HepG2 (cell line): ENCODE measurements around the gene ZNF3. TPM values are rescaled to one million over a fixed set of nuclear protein-coding genes. Genes with fewer than 3 reads are reported as not detected.

Experiments used
- ATAC-seq: fragments of 200-7000 bp; cut with Tn5 transposase; 3 replicates; pipeline ENCODE4 v1.9.1; 2020; ENCODE audit warnings: mild to moderate bottlenecking, moderate library complexity
- BruUV-seq: library from RNA; stranded (reverse); fragments of 400-500 nt; replicated peaks from 2 replicates; lab custom pipeline; 2021; lab: Mats Ljungman, UMichigan
- CTCF ChIA-PET: fragments of 300-600 bp; formaldehyde crosslinking; extraction: SDS; loops from one replicate; lab custom pipeline; 2021; ENCODE audit warnings: low total read pairs, inconsistent platforms, low intra/inter-chr PET ratio; lab: Yijun Ruan, JAX
- POLR2A ChIA-PET: fragments of 350-600 bp; sonication (Branson Sonifier 250); formaldehyde crosslinking; loops from one replicate; lab custom pipeline; 2020; ENCODE audit warnings: antibody characterized with exemption, inconsistent platforms; lab: Yijun Ruan, JAX
- DNase-seq: peaks from one replicate; pipeline ENCODE4 v3.0.0-alpha.2; 2015; ENCODE audit warnings: low spot score
- FAIRE-seq: peaks from 3 replicates; lab custom pipeline; 2011; peaks lifted over from hg19 to GRCh38; lab: Jason Lieb, UNC
- H2AFZ ChIP-seq: one replicate; pipeline ENCODE4 v1.6.1; 2011; ENCODE audit warnings: low read length, inconsistent platforms
- H3K27ac ChIP-seq: fragments of 300-600 bp; 3 replicates; pipeline ENCODE4 v1.8.0; 2011; ENCODE audit warnings: mixed run types, mild to moderate bottlenecking, mixed read lengths, low read length, inconsistent platforms; ENCODE audit not compliant: insufficient read depth; ENCODE audit errors: extremely low read length
- H3K27me3 ChIP-seq, 2 experiments: fragments of 200-600 bp in 1 of 2; 2 replicates in 1 of 2; 3 replicates in 1 of 2; pipeline versions ENCODE4 v1.6.0 to v1.8.0; 2011; ENCODE audit warnings: low read length in 2 of 2, mild to moderate bottlenecking in 2 of 2, moderate library complexity in 2 of 2, inconsistent platforms in 1 of 2; ENCODE audit not compliant: insufficient read depth in 2 of 2, control insufficient read depth in 1 of 2
- H3K36me3 ChIP-seq, 2 experiments: fragments of 200-600 bp in 1 of 2; replicated peaks in 1 of 2; 2 replicates in 1 of 2; 3 replicates in 1 of 2; pipeline versions ENCODE4 v1.5.1 to v1.8.0; 2011; ENCODE audit warnings: low read length in 2 of 2, inconsistent platforms in 1 of 2; ENCODE audit not compliant: insufficient read depth in 2 of 2, control insufficient read depth in 1 of 2
- H3K4me1 ChIP-seq: 2 replicates; pipeline ENCODE4 v1.5.1; 2012; ENCODE audit warnings: low read length, inconsistent platforms; ENCODE audit not compliant: insufficient read depth
- H3K4me2 ChIP-seq: 2 replicates; pipeline ENCODE4 v1.6.0; 2011; ENCODE audit warnings: low read depth, low read length, inconsistent platforms
- H3K4me3 ChIP-seq, 3 experiments: fragments of 200-600 bp in 1 of 3; sonication (generic), shearing (Covaris generic) in 1 of 3; replicated peaks in 1 of 3; 2 replicates each; pipeline ENCODE4 v1.5.1; 2011 to 2016; ENCODE audit warnings: low read length in 3 of 3, inconsistent platforms in 2 of 3, low read depth in 2 of 3, mild to moderate bottlenecking in 2 of 3, control low read depth in 1 of 3, mixed read lengths in 1 of 3; ENCODE audit not compliant: insufficient read depth in 1 of 3
- H3K79me2 ChIP-seq: one replicate; pipeline ENCODE4 v1.6.1; 2011; ENCODE audit warnings: low read length, inconsistent platforms; ENCODE audit not compliant: insufficient read depth
- H3K9ac ChIP-seq: 2 replicates; pipeline ENCODE4 v1.6.0; 2011; ENCODE audit warnings: mild to moderate bottlenecking, low read depth, low read length, inconsistent platforms; ENCODE audit not compliant: insufficient read depth
- H3K9me3 ChIP-seq: 2 replicates; pipeline ENCODE4 v1.5.1; 2012; ENCODE audit warnings: mild to moderate bottlenecking, low read length
- H4K20me1 ChIP-seq: 2 replicates; pipeline ENCODE4 v1.6.0; 2011; ENCODE audit warnings: inconsistent platforms, mild to moderate bottlenecking, low read length, moderate library complexity; ENCODE audit not compliant: insufficient read depth
- ATF7-NPFF ChIP-seq: sonication (generic); formaldehyde crosslinking; IDR thresholded peaks from 2 replicates; pipeline ENCODE4 v1.8.1; 2023; ENCODE audit warnings: mild to moderate bottlenecking, low read depth, missing genetic modification reagents, moderate library complexity
- MAFK ChIP-seq, 2 experiments: IDR thresholded peaks in 1 of 2; conservative IDR thresholded peaks in 1 of 2; 2 replicates each; pipeline ENCODE4 v1.6.1; 2011; ENCODE audit warnings: improper control_type of control experiment in 2 of 2, low read length in 2 of 2
- RBFOX2 ChIP-seq: fragments of 200-400 bp; formaldehyde crosslinking; IDR thresholded peaks from 2 replicates; pipeline ENCODE4 v1.6.1; 2017; ENCODE audit warnings: low read depth, mild to moderate bottlenecking, low read length
- ZBTB38 ChIP-seq: sonication (generic); formaldehyde crosslinking; IDR thresholded peaks from 2 replicates; pipeline ENCODE4 v1.5.1; 2020; ENCODE audit warnings: mild to moderate bottlenecking, missing genetic modification reagents
- ZNF331 ChIP-seq: sonication (generic); formaldehyde crosslinking; IDR thresholded peaks from 2 replicates; pipeline ENCODE4 v1.4.0; 2020; ENCODE audit warnings: missing genetic modification reagents
- ZNF33B ChIP-seq: sonication (generic); formaldehyde crosslinking; IDR thresholded peaks from 2 replicates; pipeline ENCODE4 v1.5.1; 2020; ENCODE audit warnings: mild to moderate bottlenecking, missing genetic modification reagents
- ZNF552 ChIP-seq: sonication (generic); formaldehyde crosslinking; IDR thresholded peaks from 2 replicates; pipeline ENCODE4 v1.9.0; 2022; ENCODE audit warnings: missing genetic modification reagents, mild to moderate bottlenecking, borderline replicate concordance
- ZXDC ChIP-seq: sonication (generic); formaldehyde crosslinking; IDR thresholded peaks from 2 replicates; pipeline ENCODE4 v1.5.0; 2020; ENCODE audit warnings: mild to moderate bottlenecking, missing genetic modification reagents
- WGBS: methylation state at CpG from one replicate; pipeline ENCODE4 v1.1.6; 2017; ENCODE audit warnings: low lambda C conversion rate; 5-methylcytosine and 5-hydroxymethylcytosine counted together
- in situ Hi-C: cut with HindIII; loops from 2 replicates; pipeline ENCODE4 v1.10.0; 2017; ENCODE audit warnings: low pct_unique_long_range_greater_than_20kb; ENCODE audit not compliant: extremely low pct_ligation_motif_present
- intact Hi-C: fragments of 100-400 bp; cut with micrococcal nuclease; formaldehyde crosslinking; loops from one replicate; pipeline ENCODE4 v1.10.0; 2022; ENCODE audit not compliant: unreplicated experiment
- polyA plus RNA-seq, 8 experiments: library from polyadenylated mRNA; depleted of rRNA in 3 of 8; stranded (reverse) in 7 of 8; unstranded in 1 of 8; fragments of >200 nt; fragmentation: Illumina TruSeq in 4 of 8; extraction: Trizol in 4 of 8; gene quantifications; 2 replicates each; pipeline versions ENCODE4 v1.2.1 to v1.2.3, GENCODE V29; 2011 to 2016; ENCODE audit warnings: low read depth in 4 of 8, missing spikeins in 1 of 8, mixed read lengths in 1 of 8; ENCODE audit not compliant: insufficient read depth in 1 of 8
- total RNA-seq, 5 experiments: library from RNA; depleted of rRNA; stranded (reverse); fragments of >200 nt; fragmentation: Illumina TruSeq; extraction: Trizol; gene quantifications; 2 replicates each; pipeline ENCODE4 v1.2.3, GENCODE V29; 2016; ENCODE audit warnings: low read depth in 1 of 5
- TF ChIP-seq, protein P1 (sequence below): IDR thresholded peaks from 2 replicates; pipeline ENCODE4 v1.4.0; 2020; ENCODE audit warnings: mild to moderate bottlenecking, missing genetic modification reagents
- TF ChIP-seq, protein P2 (sequence below): sonication (generic); formaldehyde crosslinking; IDR thresholded peaks from 2 replicates; pipeline ENCODE4 v1.4.0; 2020; ENCODE audit warnings: missing genetic modification reagents
- TF ChIP-seq, protein P3 (sequence below): sonication (generic); formaldehyde crosslinking; IDR thresholded peaks from 2 replicates; pipeline ENCODE4 v1.4.0; 2020; ENCODE audit warnings: missing genetic modification reagents

The ZNF3 gene
- total and polyA plus RNA-seq, 2 of the 13 experiments (the other 11 are each of a cell fraction or from before 2014, with no cell fraction given) = 33.7 to 56.9 TPM

- BruUV-seq = no TSS peak
- in situ Hi-C loops (no loop called here), intact Hi-C loops (no loop called here)
- FAIRE-seq (peak; percentile 48), ATAC-seq (no peak), DNase-seq (peak; percentile 61)
- H3K9me3 ChIP-seq = no peaks in the 10 kb centered on the region
- no peak overlapping the region for H3K9ac ChIP-seq
- H3K4me3 ChIP-seq = no peak overlapping the region
- WGBS = 54% methylated on average over 4 of the region's 4 CpGs
- ChIA-PET CTCF (no interaction called here), POLR2A (interaction anchor here (0.6 to 0.8 kb wide), 2 partner anchors 10 to 27 kb away, joined by 3 to 4 read pairs; no protein-coding TSS in a partner anchor)
- H3K4me2 ChIP-seq = peak overlapping the region; percentile 50; the same call in 1 of the 2 replicates
- H3K36me3 ChIP-seq = peaks cover 24 to 55% of the 10 kb centered on the region in 2 experiments
- no peak overlapping the region for H2AFZ ChIP-seq
- no peaks in the 10 kb centered on the region; a peak in 1 of 5 replicates for H3K27me3 ChIP-seq
- peaks cover 40% of the 10 kb centered on the region for H3K4me1 ChIP-seq
- peak overlapping the region; percentile 45 for H3K27ac ChIP-seq
- H4K20me1 ChIP-seq = peaks cover 36% of the 10 kb centered on the region
- H3K79me2 ChIP-seq = peaks cover 63% of the 10 kb centered on the region
- TF ChIP-seq ATF7-NPFF (no peak), ZNF552 (no peak), ZXDC (CRISPR knock-in tag) (no peak), ZBTB38 (CRISPR knock-in tag) (0 out of 2 replicates have a peak, but pooled peaks have one; percentile 24), MAFK (conservative IDR thresholded peaks at IDR 0.05 in 1 of 2, IDR thresholded peaks at IDR 0.05 in 1 of 2; ENCODE audit: low read length in 2 of 2) (0 out of 4 replicates have a peak, but pooled peaks of 1 of the 2 experiments have one; percentile 30), ZNF33B (CRISPR knock-in tag) (no peak), ZNF331 (no peak), RBFOX2 (peak; percentile 56)
- TF ChIP-seq, protein P1, sequence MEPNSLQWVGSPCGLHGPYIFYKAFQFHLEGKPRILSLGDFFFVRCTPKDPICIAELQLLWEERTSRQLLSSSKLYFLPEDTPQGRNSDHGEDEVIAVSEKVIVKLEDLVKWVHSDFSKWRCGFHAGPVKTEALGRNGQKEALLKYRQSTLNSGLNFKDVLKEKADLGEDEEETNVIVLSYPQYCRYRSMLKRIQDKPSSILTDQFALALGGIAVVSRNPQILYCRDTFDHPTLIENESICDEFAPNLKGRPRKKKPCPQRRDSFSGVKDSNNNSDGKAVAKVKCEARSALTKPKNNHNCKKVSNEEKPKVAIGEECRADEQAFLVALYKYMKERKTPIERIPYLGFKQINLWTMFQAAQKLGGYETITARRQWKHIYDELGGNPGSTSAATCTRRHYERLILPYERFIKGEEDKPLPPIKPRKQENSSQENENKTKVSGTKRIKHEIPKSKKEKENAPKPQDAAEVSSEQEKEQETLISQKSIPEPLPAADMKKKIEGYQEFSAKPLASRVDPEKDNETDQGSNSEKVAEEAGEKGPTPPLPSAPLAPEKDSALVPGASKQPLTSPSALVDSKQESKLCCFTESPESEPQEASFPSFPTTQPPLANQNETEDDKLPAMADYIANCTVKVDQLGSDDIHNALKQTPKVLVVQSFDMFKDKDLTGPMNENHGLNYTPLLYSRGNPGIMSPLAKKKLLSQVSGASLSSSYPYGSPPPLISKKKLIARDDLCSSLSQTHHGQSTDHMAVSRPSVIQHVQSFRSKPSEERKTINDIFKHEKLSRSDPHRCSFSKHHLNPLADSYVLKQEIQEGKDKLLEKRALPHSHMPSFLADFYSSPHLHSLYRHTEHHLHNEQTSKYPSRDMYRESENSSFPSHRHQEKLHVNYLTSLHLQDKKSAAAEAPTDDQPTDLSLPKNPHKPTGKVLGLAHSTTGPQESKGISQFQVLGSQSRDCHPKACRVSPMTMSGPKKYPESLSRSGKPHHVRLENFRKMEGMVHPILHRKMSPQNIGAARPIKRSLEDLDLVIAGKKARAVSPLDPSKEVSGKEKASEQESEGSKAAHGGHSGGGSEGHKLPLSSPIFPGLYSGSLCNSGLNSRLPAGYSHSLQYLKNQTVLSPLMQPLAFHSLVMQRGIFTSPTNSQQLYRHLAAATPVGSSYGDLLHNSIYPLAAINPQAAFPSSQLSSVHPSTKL (CRISPR knock-in tag) = 0 out of 2 replicates have a peak, but pooled peaks have one; percentile 18
- TF ChIP-seq, protein P2, sequence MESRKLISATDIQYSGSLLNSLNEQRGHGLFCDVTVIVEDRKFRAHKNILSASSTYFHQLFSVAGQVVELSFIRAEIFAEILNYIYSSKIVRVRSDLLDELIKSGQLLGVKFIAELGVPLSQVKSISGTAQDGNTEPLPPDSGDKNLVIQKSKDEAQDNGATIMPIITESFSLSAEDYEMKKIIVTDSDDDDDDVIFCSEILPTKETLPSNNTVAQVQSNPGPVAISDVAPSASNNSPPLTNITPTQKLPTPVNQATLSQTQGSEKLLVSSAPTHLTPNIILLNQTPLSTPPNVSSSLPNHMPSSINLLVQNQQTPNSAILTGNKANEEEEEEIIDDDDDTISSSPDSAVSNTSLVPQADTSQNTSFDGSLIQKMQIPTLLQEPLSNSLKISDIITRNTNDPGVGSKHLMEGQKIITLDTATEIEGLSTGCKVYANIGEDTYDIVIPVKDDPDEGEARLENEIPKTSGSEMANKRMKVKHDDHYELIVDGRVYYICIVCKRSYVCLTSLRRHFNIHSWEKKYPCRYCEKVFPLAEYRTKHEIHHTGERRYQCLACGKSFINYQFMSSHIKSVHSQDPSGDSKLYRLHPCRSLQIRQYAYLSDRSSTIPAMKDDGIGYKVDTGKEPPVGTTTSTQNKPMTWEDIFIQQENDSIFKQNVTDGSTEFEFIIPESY (CRISPR knock-in tag) = peak; percentile 93
- TF ChIP-seq, protein P3, sequence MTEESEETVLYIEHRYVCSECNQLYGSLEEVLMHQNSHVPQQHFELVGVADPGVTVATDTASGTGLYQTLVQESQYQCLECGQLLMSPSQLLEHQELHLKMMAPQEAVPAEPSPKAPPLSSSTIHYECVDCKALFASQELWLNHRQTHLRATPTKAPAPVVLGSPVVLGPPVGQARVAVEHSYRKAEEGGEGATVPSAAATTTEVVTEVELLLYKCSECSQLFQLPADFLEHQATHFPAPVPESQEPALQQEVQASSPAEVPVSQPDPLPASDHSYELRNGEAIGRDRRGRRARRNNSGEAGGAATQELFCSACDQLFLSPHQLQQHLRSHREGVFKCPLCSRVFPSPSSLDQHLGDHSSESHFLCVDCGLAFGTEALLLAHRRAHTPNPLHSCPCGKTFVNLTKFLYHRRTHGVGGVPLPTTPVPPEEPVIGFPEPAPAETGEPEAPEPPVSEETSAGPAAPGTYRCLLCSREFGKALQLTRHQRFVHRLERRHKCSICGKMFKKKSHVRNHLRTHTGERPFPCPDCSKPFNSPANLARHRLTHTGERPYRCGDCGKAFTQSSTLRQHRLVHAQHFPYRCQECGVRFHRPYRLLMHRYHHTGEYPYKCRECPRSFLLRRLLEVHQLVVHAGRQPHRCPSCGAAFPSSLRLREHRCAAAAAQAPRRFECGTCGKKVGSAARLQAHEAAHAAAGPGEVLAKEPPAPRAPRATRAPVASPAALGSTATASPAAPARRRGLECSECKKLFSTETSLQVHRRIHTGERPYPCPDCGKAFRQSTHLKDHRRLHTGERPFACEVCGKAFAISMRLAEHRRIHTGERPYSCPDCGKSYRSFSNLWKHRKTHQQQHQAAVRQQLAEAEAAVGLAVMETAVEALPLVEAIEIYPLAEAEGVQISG (CRISPR knock-in tag) = peak; percentile 43; the same call in 1 of the 2 replicates
Observed at GRCh38 chr7:100077205-100077604, 4.3 kb downstream of the ZNF3 start.
